HepG2 (cell line): ENCODE measurements around the gene GATA5. TPM values are rescaled to one million over a fixed set of nuclear protein-coding genes. Genes with fewer than 3 reads are reported as not detected.

Experiments
- ARNT2 ChIP-seq: sonication (generic); formaldehyde crosslinking; IDR thresholded peaks from 2 replicates; pipeline ENCODE4 v1.8.0; 2022; ENCODE audit warnings: mild to moderate bottlenecking, low read depth, missing genetic modification reagents, moderate library complexity
- HMGA1 ChIP-seq: sonication (generic); formaldehyde crosslinking; conservative IDR thresholded peaks from 2 replicates; pipeline ENCODE4 v1.4.0; 2020; ENCODE audit warnings: missing genetic modification reagents
- MYC ChIP-seq: sonication (generic); formaldehyde crosslinking; IDR thresholded peaks from 2 replicates; pipeline ENCODE4 v1.9.0; 2021; ENCODE audit warnings: missing genetic modification reagents, borderline replicate concordance
- NFIC ChIP-seq: IDR thresholded peaks from 2 replicates; pipeline ENCODE4 v1.6.1; 2012; ENCODE audit warnings: mild to moderate bottlenecking, low read length, inconsistent platforms
- PHF5A ChIP-seq: IDR thresholded peaks from one replicate; pipeline ENCODE4 v1.6.1; 2018; ENCODE audit warnings: low read depth, missing genetic modification reagents; ENCODE audit not compliant: unreplicated experiment
- ZBTB7A ChIP-seq: sonication (generic); formaldehyde crosslinking; IDR thresholded peaks from 2 replicates; pipeline ENCODE4 v1.8.0; 2022; ENCODE audit warnings: mild to moderate bottlenecking, missing genetic modification reagents
- ZNF501 ChIP-seq: sonication (generic); formaldehyde crosslinking; IDR thresholded peaks from 2 replicates; pipeline ENCODE4 v1.5.1; 2020; ENCODE audit warnings: mild to moderate bottlenecking, moderate library complexity, missing genetic modification reagents
- ZNF574 ChIP-seq: sonication (generic); formaldehyde crosslinking; IDR thresholded peaks from 2 replicates; pipeline ENCODE4 v1.4.0; 2020; ENCODE audit warnings: missing genetic modification reagents
- polyA plus RNA-seq, 8 experiments: library from polyadenylated mRNA; depleted of rRNA in 3 of 8; stranded (reverse) in 7 of 8; unstranded in 1 of 8; fragments of >200 nt; fragmentation: Illumina TruSeq in 4 of 8; extraction: Trizol in 4 of 8; gene quantifications; 2 replicates each; pipeline versions ENCODE4 v1.2.1 to v1.2.3, GENCODE V29; 2011 to 2016; ENCODE audit warnings: low read depth in 4 of 8, missing spikeins in 1 of 8, mixed read lengths in 1 of 8; ENCODE audit not compliant: insufficient read depth in 1 of 8
- total RNA-seq, 5 experiments: library from RNA; depleted of rRNA; stranded (reverse); fragments of >200 nt; fragmentation: Illumina TruSeq; extraction: Trizol; gene quantifications; 2 replicates each; pipeline ENCODE4 v1.2.3, GENCODE V29; 2016; ENCODE audit warnings: low read depth in 1 of 5
- TF ChIP-seq, protein P1 (sequence below): sonication (generic); formaldehyde crosslinking; IDR thresholded peaks from 2 replicates; pipeline ENCODE4 v1.5.0; 2020; ENCODE audit warnings: mild to moderate bottlenecking, missing genetic modification reagents, moderate library complexity
- TF ChIP-seq, protein P2 (sequence below): IDR thresholded peaks from 2 replicates; pipeline ENCODE4 v1.6.1; 2016; ENCODE audit warnings: control low read depth

GATA5 gene
- total and polyA plus RNA-seq, 2 of the 13 experiments (the other 11 are each of a cell fraction or from before 2014, with no cell fraction given): 0.12 to 0.20 TPM

DNA sequence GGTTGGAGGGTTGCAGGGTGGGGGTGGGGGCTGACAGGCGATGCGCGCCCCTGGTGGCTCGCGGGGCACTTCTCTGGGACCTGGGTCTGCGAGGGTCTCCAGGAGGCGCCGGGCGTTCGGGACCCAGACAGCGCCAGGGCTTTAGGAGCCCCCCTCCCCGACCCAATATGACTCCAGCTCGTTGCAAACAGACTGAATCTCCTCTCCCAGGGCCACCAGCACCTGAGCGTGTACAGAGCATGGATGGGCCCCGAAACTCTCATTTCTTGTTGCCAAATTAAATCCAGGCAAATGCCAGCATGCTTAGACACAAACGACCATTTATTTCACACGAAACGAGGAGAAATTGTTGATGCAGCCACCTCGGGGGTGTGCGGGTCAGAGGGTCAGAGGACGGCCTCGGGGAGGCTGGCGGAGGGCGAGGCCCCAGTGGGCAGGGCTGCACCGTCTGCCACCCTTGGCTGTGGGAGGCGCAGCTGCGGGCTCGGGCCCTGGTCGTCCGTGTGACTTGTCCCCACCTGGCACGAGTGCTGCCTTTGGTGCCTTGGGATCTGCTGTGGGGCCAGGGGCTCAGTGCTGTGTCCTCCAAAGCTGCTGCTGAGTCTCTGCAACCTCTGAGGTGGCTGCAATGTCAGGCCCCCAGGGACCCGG, 20.9 kb upstream of the GATA5 start (continued):
- TF ChIP-seq, protein P1, sequence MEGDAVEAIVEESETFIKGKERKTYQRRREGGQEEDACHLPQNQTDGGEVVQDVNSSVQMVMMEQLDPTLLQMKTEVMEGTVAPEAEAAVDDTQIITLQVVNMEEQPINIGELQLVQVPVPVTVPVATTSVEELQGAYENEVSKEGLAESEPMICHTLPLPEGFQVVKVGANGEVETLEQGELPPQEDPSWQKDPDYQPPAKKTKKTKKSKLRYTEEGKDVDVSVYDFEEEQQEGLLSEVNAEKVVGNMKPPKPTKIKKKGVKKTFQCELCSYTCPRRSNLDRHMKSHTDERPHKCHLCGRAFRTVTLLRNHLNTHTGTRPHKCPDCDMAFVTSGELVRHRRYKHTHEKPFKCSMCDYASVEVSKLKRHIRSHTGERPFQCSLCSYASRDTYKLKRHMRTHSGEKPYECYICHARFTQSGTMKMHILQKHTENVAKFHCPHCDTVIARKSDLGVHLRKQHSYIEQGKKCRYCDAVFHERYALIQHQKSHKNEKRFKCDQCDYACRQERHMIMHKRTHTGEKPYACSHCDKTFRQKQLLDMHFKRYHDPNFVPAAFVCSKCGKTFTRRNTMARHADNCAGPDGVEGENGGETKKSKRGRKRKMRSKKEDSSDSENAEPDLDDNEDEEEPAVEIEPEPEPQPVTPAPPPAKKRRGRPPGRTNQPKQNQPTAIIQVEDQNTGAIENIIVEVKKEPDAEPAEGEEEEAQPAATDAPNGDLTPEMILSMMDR (CRISPR knock-in tag): peak; percentile 87
- TF ChIP-seq NFIC: no peak
- TF ChIP-seq ZNF574: 0 out of 2 replicates have a peak, but pooled peaks have one; percentile 7
- peak; percentile 46; the same call in 1 of the 2 replicates for TF ChIP-seq ZBTB7A (CRISPR knock-in tag)
- TF ChIP-seq ZNF501 (CRISPR knock-in tag): peak; percentile 7; the same call in 1 of the 2 replicates
- TF ChIP-seq, protein P2, sequence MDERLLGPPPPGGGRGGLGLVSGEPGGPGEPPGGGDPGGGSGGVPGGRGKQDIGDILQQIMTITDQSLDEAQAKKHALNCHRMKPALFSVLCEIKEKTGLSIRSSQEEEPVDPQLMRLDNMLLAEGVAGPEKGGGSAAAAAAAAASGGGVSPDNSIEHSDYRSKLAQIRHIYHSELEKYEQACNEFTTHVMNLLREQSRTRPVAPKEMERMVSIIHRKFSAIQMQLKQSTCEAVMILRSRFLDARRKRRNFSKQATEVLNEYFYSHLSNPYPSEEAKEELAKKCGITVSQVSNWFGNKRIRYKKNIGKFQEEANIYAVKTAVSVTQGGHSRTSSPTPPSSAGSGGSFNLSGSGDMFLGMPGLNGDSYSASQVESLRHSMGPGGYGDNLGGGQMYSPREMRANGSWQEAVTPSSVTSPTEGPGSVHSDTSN (CRISPR knock-in tag): no peak
- TF ChIP-seq HMGA1: no peak
- peak; percentile 39; the same call in 1 of the 2 replicates for TF ChIP-seq ARNT2 (CRISPR knock-in tag)
- TF ChIP-seq PHF5A (CRISPR knock-in tag): no peak
- 0 out of 2 replicates have a peak, but pooled peaks have one; percentile 14 for TF ChIP-seq MYC (CRISPR knock-in tag)
